Neuron (in vitro differentiated cells): ENCODE measurements around the gene SLC45A3.
A peak's percentile ranks its signal among the peaks of the same experiment; 100 is the strongest.

ENCODE experiments used
- H2AFZ ChIP-seq: one replicate; pipeline ENCODE4 v1.6.1; 2013; ENCODE audit warnings: low read depth, mild to moderate bottlenecking, inconsistent platforms, low read length, moderate library complexity
- H3K27me3 ChIP-seq: one replicate; pipeline ENCODE4 v1.6.1; 2013; ENCODE audit warnings: low read length; ENCODE audit not compliant: insufficient read depth
- H3K36me3 ChIP-seq: one replicate; pipeline ENCODE4 v1.6.1; 2013; ENCODE audit warnings: low read length; ENCODE audit not compliant: insufficient read depth
- H3K4me1 ChIP-seq: one replicate; pipeline ENCODE4 v1.6.1; 2013; ENCODE audit warnings: low read length; ENCODE audit not compliant: insufficient read depth
- H3K4me3 ChIP-seq: 2 replicates; pipeline ENCODE4 v1.5.1; 2013; ENCODE audit warnings: mild to moderate bottlenecking, low read length, moderate library complexity
- H3K9me3 ChIP-seq: one replicate; pipeline ENCODE4 v1.6.1; 2013; ENCODE audit warnings: low read length

The SLC45A3 gene

DNA sequence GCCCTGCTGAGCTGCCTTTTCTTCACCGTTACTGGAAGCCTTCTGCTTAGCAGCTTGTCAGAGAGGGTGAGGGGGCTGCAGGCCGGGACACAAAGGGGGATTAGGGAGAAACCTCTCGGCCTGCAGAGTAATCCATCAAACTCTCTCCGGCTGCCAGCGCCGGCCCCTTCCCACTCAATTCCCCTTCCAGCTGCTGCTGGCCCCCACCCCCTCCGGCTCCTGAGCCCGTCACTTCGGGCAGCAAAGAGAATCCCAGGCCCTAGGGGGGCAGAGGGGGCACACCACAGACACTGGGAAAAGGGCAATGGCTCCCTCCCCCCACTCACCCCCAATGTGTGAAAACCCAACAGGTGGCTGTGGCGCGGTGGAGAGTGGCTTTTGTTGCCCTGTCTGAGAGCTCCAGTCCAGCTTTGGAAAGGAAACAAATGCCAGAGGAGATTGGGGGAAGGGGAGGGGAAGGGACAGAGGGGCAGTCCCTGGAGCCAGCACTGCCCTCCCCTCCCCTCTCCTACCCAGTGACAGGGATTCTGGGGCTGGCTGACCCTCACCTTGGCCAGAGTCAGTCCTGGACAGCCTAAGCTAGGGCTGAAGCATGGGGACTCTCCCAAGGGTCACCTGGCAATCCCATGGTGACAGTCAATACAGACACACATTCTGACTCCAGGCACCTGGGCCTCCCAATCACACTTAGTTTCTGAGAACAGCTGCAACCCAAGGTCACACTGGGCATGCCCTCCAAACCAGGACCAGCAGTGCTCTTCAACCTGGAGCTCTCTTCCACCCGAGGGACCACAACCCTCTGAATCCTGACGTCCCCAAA is 9.5 kb downstream of the SLC45A3 start:
- Histone ChIP-seq H3K9me3 (no peaks in the 10 kb centered on the region), H2AFZ (no peak overlapping the region), H3K4me3 (peak overlapping the region; percentile 5), H3K36me3 (no peaks in the 10 kb centered on the region), H3K27me3 (no peaks in the 10 kb centered on the region), H3K4me1 (peaks cover 40% of the 10 kb centered on the region)

DNA sequence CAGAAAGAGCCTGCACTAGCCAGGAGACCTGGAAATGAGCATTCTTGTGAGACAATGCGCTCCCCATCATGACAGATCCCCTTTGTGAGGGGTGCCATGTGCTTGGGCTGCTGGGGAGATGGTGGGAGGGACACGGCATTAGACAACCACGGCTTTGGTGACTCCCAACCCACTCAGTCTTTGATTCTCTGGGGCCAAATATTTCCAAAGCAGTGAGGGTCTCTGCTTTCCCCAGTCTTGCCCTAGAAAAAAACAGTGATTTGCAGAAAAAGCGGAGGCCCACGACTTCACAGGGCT is 10.2 kb downstream of the SLC45A3 start:
- peaks cover 40% of the 10 kb centered on the region for H3K4me1 ChIP-seq

DNA sequence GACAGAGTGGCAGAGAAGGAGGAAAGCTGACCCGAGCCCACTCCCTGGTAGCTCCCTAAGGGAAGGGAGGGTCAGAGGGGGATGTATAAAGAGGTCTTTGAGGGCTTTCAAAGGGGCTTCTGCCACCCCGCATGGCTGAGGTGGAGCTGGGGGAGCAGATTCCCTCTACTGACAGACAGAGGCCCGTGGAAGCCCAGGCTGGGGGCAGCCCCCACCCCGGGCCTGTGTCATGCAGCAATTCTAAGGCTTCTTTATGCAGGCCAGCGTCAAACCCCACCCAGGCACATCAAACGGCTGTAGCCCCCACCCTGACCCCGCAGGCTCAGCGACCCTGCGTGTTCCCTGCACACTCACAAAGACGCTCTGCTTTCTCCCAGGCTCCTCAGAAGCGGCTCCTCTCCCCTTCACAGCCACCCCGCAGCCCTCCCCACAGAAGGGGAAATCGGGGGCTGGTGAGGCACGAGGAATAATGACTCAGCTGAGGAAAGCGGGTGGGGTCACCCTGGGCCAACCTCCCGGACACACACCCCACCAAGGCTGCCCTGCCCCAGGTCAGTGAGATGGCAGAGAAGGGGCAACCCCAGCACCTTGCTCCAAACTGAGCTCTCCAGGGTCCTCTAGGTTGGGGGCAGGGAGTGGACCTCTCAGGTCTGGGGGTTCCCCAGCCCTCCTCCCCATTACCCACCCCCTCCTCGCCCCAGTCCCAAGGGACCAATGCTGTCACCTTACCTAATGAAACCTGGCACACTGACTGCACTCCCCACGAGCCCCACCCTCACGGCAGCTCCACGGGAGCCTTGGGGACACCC is 10.8 kb downstream of the SLC45A3 start:
- no peaks in the 10 kb centered on the region for H3K27me3 ChIP-seq
- H3K4me3 ChIP-seq: peak overlapping the region; percentile 5
- H3K4me1 ChIP-seq: peaks cover 40% of the 10 kb centered on the region
- H3K9me3 ChIP-seq: no peaks in the 10 kb centered on the region
- no peaks in the 10 kb centered on the region for H3K36me3 ChIP-seq
- H2AFZ ChIP-seq: peak overlapping the region; percentile 26

More for the DNA sequence above, 10.2 kb downstream of the SLC45A3 start:
- H3K27me3 ChIP-seq: no peaks in the 10 kb centered on the region
- H3K36me3 ChIP-seq: no peaks in the 10 kb centered on the region
- peak overlapping the region; percentile 5 for H3K4me3 ChIP-seq
- H3K9me3 ChIP-seq: no peaks in the 10 kb centered on the region
- no peak overlapping the region for H2AFZ ChIP-seq

DNA sequence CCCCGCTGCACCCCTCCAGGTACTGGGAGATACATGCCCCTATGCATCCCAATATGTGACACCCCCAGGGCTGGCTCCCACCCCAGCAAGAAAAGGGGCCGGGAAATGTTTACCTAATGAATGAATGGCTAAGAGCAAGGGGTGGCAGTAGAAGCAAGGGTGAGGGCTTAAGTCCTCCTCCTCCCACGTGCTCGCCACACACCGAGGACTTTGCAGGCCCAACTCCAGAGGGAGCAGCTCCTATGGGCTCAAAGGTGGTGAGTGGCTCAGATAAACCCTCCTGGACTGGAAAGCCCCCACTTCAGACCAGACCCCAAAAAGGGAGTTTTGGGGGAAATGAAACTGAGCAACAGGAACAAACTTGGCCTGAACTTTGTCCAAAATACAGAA is 11.4 kb downstream of the SLC45A3 start:
- Histone ChIP-seq H3K27me3 (no peaks in the 10 kb centered on the region), H3K4me3 (no peak overlapping the region), H3K4me1 (peaks cover 40% of the 10 kb centered on the region), H2AFZ (peak overlapping the region; percentile 26), H3K9me3 (no peaks in the 10 kb centered on the region), H3K36me3 (no peaks in the 10 kb centered on the region)

DNA sequence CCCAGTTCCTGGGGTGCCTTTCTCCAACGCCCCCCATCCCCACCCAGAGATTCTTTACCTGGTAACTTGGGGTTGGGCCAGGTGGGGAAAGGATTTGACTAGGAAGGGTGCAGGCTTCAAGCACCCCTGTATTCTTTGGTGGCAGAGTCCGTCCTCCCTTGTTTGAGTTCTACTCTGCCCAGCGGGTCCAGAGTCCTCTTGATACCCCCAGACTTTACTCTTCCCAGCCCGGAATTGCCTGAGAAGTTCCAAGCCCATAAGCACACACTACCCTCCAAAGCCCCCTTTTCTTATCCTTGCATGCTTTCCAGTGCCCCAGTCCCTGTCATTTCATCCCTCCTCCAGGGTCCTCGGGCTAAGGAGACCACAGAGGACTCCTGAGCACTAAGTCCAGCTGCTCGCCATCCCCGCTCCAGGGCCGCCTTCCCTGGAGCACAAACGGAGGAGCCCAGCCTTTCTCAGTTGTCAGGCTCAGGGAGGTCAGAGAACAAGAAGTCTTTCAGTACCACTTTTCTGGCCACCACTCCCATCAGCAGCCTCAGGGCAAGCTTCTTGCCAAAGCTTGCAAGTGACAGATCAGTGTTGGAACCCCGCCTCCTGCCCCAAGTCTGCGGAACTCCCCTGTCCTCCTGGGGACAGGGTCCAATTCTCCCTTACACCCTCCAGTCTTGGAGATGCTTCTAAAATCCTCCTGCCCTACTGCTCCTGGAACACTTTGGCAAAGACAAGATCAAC is 12.2 kb downstream of the SLC45A3 start:
- no peaks in the 10 kb centered on the region for H3K36me3 ChIP-seq
- no peaks in the 10 kb centered on the region for H3K9me3 ChIP-seq
- H2AFZ ChIP-seq: no peak overlapping the region
- no peak overlapping the region for H3K4me3 ChIP-seq
- H3K4me1 ChIP-seq: peaks cover 40% of the 10 kb centered on the region
- H3K27me3 ChIP-seq: no peaks in the 10 kb centered on the region

DNA sequence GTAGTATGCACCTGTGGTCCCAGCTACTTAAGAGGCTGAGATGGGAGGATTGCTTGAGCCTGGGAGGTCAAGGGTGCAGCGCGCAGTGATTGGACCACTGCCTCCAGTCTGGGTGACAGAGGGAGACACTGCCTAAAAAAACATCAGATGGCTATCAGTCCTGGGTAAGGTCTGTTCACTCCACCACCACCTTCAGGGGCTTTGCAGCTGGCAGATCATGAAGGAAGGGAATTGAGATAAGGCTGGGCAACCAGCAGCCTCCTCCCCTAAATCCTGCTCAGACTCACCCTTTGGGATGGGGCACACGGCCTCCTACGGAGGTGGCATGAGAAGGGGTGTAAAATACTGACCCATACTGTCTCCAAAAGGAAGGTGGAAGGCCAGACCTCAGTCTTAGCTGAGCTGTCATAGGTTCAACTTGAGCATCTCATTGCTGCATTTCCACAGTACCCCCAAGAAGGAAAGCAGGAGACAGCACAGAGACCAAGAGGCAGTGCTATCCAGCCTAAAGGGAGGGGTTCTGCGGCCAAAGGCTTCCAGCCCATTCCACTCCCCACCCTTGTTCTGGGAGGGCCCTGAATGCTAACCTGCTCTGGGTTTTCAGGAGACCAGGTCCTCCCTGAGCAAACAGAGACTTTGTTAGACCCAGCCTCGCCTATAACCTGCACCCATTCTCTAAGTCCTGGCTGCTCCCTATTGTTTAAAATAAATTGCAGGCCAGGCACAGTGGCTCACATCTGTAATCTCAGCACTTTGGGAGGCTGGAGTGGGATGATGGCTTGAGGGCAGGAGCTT is 13.7 kb downstream of the SLC45A3 start:
- H3K27me3 ChIP-seq: no peaks in the 10 kb centered on the region
- no peak overlapping the region for H3K4me3 ChIP-seq
- H3K36me3 ChIP-seq: no peaks in the 10 kb centered on the region
- no peaks in the 10 kb centered on the region for H3K9me3 ChIP-seq
- H2AFZ ChIP-seq: no peak overlapping the region
- H3K4me1 ChIP-seq: peaks cover 39% of the 10 kb centered on the region

DNA sequence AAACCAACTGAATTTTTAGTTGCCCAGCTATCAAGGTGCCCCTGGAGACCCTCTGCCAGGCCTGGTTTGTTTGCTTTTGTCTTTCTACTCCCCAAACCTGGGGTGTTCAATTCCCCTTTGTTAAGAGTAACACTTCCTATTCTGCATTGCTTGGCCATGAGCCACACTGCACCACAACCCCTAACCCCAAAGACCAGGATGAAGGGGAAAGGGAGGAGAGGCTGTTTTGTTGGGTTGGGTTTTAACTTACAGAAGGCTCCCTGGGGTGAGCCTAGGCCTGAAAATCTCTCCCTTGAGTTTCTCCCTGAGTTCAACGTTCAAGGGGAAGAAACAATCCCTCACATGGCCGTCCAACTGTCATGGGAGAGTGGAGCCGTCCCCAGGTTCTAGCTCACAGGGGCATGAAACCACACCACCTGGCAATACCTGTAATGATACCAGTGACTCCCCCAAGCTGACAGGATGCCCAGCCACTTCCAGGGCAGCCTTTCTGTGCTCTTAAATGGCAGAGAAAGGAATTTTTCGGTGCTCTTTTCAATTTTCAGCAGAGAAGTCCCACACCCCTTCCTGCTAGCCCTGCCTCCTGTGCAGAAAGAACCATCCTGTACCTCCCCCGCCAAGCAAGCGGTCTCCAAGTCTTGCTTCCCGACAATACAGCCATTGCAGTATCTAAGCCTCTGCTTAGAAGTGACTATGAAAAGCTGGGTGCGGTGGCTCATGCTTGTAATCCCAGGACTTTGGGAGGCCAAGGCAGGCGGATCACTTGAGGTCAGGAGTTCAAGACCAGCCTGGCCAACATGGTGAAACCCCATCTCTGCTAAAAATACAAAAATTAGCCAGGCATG is 14.9 kb downstream of the SLC45A3 start:
- no peaks in the 10 kb centered on the region for H3K27me3 ChIP-seq
- no peaks in the 10 kb centered on the region for H3K9me3 ChIP-seq
- H3K36me3 ChIP-seq: no peaks in the 10 kb centered on the region
- no peak overlapping the region for H2AFZ ChIP-seq
- H3K4me1 ChIP-seq: peaks cover 32% of the 10 kb centered on the region
- no peak overlapping the region for H3K4me3 ChIP-seq

DNA sequence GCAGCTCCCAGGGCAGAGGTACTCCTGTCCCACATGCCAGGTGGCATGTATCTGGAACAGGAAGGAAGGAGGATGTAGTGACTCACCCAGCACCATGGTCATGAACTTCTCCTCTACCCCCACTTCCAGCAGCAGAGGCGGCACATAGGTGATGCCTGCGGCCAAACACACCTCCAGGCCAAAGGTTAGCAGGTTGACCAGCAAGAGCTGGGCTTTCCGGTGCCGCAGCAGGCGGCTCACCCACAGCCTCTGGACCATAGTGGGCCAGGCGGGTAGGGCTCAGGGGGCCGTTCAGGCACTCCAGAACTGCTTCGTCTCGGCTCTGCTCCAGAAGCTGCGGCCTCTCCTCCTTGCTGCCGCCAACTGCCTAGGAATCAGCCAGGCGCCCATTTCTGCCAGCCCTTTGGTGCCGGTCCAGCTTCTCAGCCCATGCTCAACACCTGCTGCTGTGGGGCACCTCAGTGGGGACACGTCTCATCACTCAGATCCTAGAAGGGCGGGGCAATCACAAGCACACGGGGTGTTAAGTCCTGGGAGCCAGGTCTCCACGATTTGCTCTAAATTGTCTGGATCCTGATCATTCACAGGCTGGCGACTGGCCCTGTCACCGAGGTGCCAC is 15.8 kb downstream of the SLC45A3 start:
- Histone ChIP-seq H2AFZ (no peak overlapping the region), H3K4me3 (no peak overlapping the region), H3K27me3 (no peaks in the 10 kb centered on the region), H3K4me1 (peaks cover 23% of the 10 kb centered on the region), H3K9me3 (no peaks in the 10 kb centered on the region), H3K36me3 (no peaks in the 10 kb centered on the region)

DNA sequence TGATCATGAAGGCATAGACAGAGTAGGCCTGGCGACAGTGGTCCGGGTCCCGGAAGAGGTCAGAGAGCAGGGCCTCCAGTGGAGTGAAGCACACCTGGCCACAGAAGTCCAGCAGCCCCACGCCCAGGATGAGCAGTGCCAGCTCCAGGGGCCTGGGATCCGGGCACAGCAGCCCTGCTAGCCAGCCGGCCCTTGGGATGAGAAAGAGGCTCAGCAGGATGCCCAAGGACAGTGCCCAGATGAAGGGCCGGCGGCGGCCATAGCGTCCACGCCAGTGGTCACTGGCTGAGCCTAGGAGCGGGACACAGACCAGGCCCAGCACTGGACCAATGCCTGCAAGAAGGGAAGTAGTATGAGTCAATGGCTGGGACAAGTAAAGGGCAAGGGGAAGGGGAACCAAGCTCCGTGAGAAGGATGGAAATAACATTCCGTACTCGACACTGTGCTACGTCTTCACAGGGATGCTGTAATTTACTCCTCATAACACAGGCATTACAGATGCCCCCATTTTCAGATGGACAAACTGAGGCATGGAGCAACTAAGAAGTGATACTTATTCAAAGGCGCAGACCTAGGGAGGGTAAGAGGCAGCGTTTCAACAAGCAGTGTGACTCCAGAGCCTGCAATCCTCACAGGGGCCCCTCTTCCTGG is 16.9 kb downstream of the SLC45A3 start:
- Histone ChIP-seq H3K9me3 (no peaks in the 10 kb centered on the region), H3K27me3 (no peaks in the 10 kb centered on the region), H3K4me1 (peaks cover 12% of the 10 kb centered on the region), H3K36me3 (no peaks in the 10 kb centered on the region), H2AFZ (no peak overlapping the region), H3K4me3 (no peak overlapping the region)

DNA sequence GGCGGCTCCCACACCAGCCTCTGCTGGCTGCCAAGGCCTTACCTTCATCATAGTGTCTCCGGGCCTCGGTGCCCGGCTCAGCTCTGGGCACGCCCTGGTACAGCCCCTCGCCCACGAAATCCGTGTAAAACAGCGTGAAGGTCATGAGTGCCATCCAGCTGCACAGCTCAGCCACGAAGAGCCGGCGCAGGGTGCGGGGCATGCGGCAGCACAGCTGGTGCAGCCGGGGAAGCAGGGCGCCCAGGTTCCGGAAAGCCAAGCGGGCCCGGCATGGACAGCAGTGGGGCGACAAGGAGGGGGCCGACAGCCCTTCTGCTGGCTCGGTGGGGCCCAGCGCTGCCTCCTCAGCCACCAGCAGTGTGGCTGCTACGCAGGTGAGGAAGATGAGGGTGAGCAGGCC is 17.5 kb downstream of the SLC45A3 start:
- Histone ChIP-seq H2AFZ (no peak overlapping the region), H3K36me3 (no peaks in the 10 kb centered on the region), H3K27me3 (no peaks in the 10 kb centered on the region), H3K9me3 (no peaks in the 10 kb centered on the region), H3K4me3 (no peak overlapping the region), H3K4me1 (peaks cover 8% of the 10 kb centered on the region)

DNA sequence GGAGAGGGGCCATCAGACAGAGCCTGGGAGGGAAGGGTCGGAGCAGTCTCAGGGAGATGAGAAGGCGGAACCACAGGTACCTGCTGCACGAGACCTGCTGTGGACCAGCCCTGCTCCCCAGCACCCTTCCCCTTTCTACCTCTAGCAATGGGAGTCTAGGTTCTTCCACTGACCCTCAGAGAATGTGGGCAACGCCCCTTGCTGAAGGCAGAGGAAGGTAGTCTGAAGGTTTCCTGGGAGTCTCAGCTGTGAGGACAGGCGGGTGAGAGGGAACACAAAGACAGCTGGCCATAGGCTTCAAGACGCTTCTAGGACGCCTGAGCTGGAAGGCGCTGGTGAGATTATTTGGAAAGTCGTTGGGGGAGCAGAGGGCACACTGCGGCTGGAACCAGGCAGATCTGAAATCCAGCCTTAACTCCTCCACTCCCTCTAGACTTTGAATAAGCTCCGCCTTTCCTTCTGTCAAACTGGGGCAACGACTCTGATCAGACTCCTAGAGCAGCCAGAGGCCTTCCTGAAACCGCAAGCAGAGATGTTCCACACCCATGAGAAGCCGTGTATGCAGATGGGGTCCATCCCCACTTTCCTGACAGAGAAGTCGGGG is 18.1 kb downstream of the SLC45A3 start:
- Histone ChIP-seq H2AFZ (no peak overlapping the region), H3K36me3 (no peaks in the 10 kb centered on the region), H3K4me1 (peaks cover 8% of the 10 kb centered on the region), H3K4me3 (no peak overlapping the region), H3K9me3 (no peaks in the 10 kb centered on the region), H3K27me3 (no peaks in the 10 kb centered on the region)
